ENCODE data around the gene APOB.

The APOB gene

GRCh38 chr2:21002814-21003192, 41.1 kb downstream of the APOB start:
- no peak for DNase-seq

GRCh38 chr2:21001988-21002813, 41.7 kb downstream of the APOB start:
- no peak for DNase-seq

- no peak for DNase-seq
Measured at GRCh38 chr2:21001225-21001946, 42.5 kb downstream of the APOB start.

- DNase-seq = no peak
Measured at GRCh38 chr2:20999906-21000645, 43.8 kb downstream of the APOB start.

GRCh38 chr2:20998972-20999905, 44.6 kb downstream of the APOB start:
- DNase-seq = no peak

GRCh38 chr2:20997953-20998722, 45.7 kb downstream of the APOB start:
- DNase-seq = no peak

GRCh38 chr2:20994130-20994529, 49.7 kb downstream of the APOB start:
- no peak for DNase-seq

GRCh38 chr2:20992201-20992711, 51.6 kb downstream of the APOB start:
- no peak for DNase-seq

- no peak for DNase-seq
Measured at GRCh38 chr2:20990442-20991430, 53.1 kb downstream of the APOB start.

- DNase-seq = no peak
Measured at GRCh38 chr2:20989404-20989803, 54.5 kb downstream of the APOB start.

GRCh38 chr2:20988905-20989304, 55.0 kb downstream of the APOB start:
- DNase-seq = no peak

- no peak for DNase-seq
Measured at GRCh38 chr2:20986024-20986939, 57.6 kb downstream of the APOB start.

GRCh38 chr2:20985062-20985461, 58.8 kb downstream of the APOB start:
- DNase-seq = no peak

- no peak for DNase-seq
Measured at GRCh38 chr2:20984408-20984807, 59.5 kb downstream of the APOB start.

GRCh38 chr2:20983844-20984243, 60.0 kb downstream of the APOB start:
- no peak for DNase-seq

GRCh38 chr2:20982861-20983260, 61.0 kb downstream of the APOB start:
- no peak for DNase-seq

- no peak for DNase-seq
Measured at GRCh38 chr2:20977520-20978180, 66.2 kb downstream of the APOB start.

GRCh38 chr2:20976527-20976926, 67.3 kb downstream of the APOB start:
- DNase-seq = no peak

Measured in T-helper 2 cell (primary cell).